NT2/D1 (cell line): ENCODE data around the gene MTMR1.

Experiments
- SUZ12 ChIP-seq: IDR thresholded peaks from 2 replicates; pipeline ENCODE4 v1.6.1; 2011; ENCODE audit not compliant: insufficient read length, insufficient read depth; ENCODE audit errors: extremely low read depth
- ZNF274 ChIP-seq: IDR thresholded peaks from 2 replicates; pipeline ENCODE4 v1.6.1; 2011; ENCODE audit warnings: mild to moderate bottlenecking, low read depth, low read length

GRCh38 chrX:150753357-150753756 is 60.2 kb downstream of the MTMR1 start:
- TF ChIP-seq SUZ12 (no peak), ZNF274 (no peak)
